ENCODE results near the gene DNAJC3.

- no peak for TF ChIP-seq IKZF1 (IDR thresholded peaks at IDR 0.05)
- TF ChIP-seq ZNF337 (CRISPR knock-in tag; IDR thresholded peaks at IDR 0.05; ENCODE audit: borderline replicate concordance, low read depth): no peak
- no peak for TF ChIP-seq CTCF (CRISPR knock-in tag; IDR thresholded peaks at IDR 0.05)
- no peak for TF ChIP-seq MAZ (IDR thresholded peaks at IDR 0.05; ENCODE audit: borderline replicate concordance, low read depth, low read length)
- TF ChIP-seq MAZ (CRISPR knock-in tag; IDR thresholded peaks at IDR 0.05; ENCODE audit: low read depth): no peak
- no peak for TF ChIP-seq GABPB1 (CRISPR knock-in tag; IDR thresholded peaks at IDR 0.05)
- no peak for TF ChIP-seq SP4 (CRISPR knock-in tag; IDR thresholded peaks at IDR 0.05)
- no peak for TF ChIP-seq SRF (IDR thresholded peaks at IDR 0.05; ENCODE audit: low read depth, low read length)
- TF ChIP-seq EP300 (IDR thresholded peaks at IDR 0.05; ENCODE audit: low read depth in 2 of 2, low read length in 2 of 2): no peak
- TF ChIP-seq EP300 (CRISPR knock-in tag; IDR thresholded peaks at IDR 0.05; ENCODE audit: borderline replicate concordance): no peak
- TF ChIP-seq THAP8 (CRISPR knock-in tag; IDR thresholded peaks at IDR 0.05; ENCODE audit: borderline replicate concordance): no peak
- no peak for TF ChIP-seq CEBPB (IDR thresholded peaks at IDR 0.05; ENCODE audit: borderline replicate concordance, low read depth, low read length)
- TF ChIP-seq NPAS2 (CRISPR knock-in tag; IDR thresholded peaks at IDR 0.05; ENCODE audit: borderline replicate concordance): no peak
- TF ChIP-seq ZNF580 (CRISPR knock-in tag; IDR thresholded peaks at IDR 0.05; ENCODE audit: borderline replicate concordance, low read depth): no peak
Measured at GRCh38 chr13:95656386-95657015, 20.4 kb upstream of the DNAJC3 start.
